ENCODE results near the gene MEAF6. TPM values are rescaled to one million over a fixed set of nuclear protein-coding genes. Genes with fewer than 3 reads are reported as not detected.

The MEAF6 gene
- total and polyA plus RNA-seq, 2 of the 8 experiments (the other 6 are each of a cell fraction or from before 2014, with no cell fraction given) = 23.0 to 38.8 TPM

- Histone ChIP-seq H3K27ac (ENCODE audit: low read depth, low read length) (no peak overlapping the region), H3K4ac (replicated peaks; ENCODE audit: insufficient read length, low read depth, low read length) (no peak overlapping the region), H3K9me3 (ENCODE audit: insufficient read depth in 2 of 2, low read depth in 1 of 2, low read length in 1 of 2) (no peaks in the 10 kb centered on the region), H2BK120ac (replicated peaks; ENCODE audit: low read depth, low read length) (no peak overlapping the region), H3K56ac (replicated peaks; ENCODE audit: insufficient read length, low read depth, low read length) (no peak overlapping the region), H3K18ac (ENCODE audit: extremely low read depth, low read length) (no peak overlapping the region), H2AK5ac (ENCODE audit: low read depth, low read length) (no peak overlapping the region), H4K20me1 (replicated peaks in 1 of 2; ENCODE audit: control insufficient read depth in 1 of 2, insufficient read depth in 2 of 2, low read length in 2 of 2) (no peaks in the 10 kb centered on the region), H2AFZ (ENCODE audit: low read length) (no peak overlapping the region), H2BK5ac (ENCODE audit: low read depth, low read length) (no peak overlapping the region), H3K23ac (ENCODE audit: insufficient read length) (no peak overlapping the region), H4K5ac (ENCODE audit: insufficient read length, low read depth, low read length) (no peak overlapping the region), H3K4me2 (ENCODE audit: insufficient read depth in 1 of 2, low read depth in 2 of 2, low read length in 2 of 2) (no peak overlapping the region), H3K14ac (ENCODE audit: insufficient read length) (no peak overlapping the region), H3K23me2 (ENCODE audit: low read depth, low read length) (no peaks in the 10 kb centered on the region), H2BK20ac (ENCODE audit: low read length) (no peak overlapping the region), H4K8ac (ENCODE audit: extremely low read depth, insufficient read depth, low read length) (no peak overlapping the region), H3K36me3 (ENCODE audit: control insufficient read depth in 2 of 4, insufficient read depth in 4 of 4, low read length in 3 of 4) (no peaks in the 10 kb centered on the region), H2BK15ac (ENCODE audit: low read length) (no peak overlapping the region), H3K4me3 (ENCODE audit: extremely low read depth in 1 of 4, insufficient read depth in 2 of 4, low read depth in 3 of 4, low read length in 4 of 4) (no peak overlapping the region), H3K79me2 (ENCODE audit: control insufficient read depth in 1 of 2, insufficient read depth in 2 of 2, low read length in 2 of 2) (no peaks in the 10 kb centered on the region), H2BK12ac (ENCODE audit: low read depth, low read length) (no peak overlapping the region), H3K79me1 (ENCODE audit: low read depth, low read length) (no peaks in the 10 kb centered on the region), H3K4me1 (replicated peaks in 1 of 4; ENCODE audit: control insufficient read depth in 3 of 4, insufficient read depth in 4 of 4, low read length in 3 of 4) (0 out of 7 replicates have a peak, but pooled peaks cover 0 to 2% (median 0%) of the 10 kb centered on the region in 4 experiments), H3K9ac (replicated peaks in 1 of 4; ENCODE audit: extremely low read depth in 1 of 4, low read depth in 3 of 4, low read length in 3 of 4) (no peak overlapping the region), H4K91ac (replicated peaks; ENCODE audit: insufficient read length, low read length) (no peak overlapping the region), H3K27me3 (replicated peaks in 1 of 4; ENCODE audit: control insufficient read depth in 3 of 4, extremely low read depth in 1 of 4, insufficient read depth in 3 of 4, low read length in 3 of 4) (no peaks in the 10 kb centered on the region)
- DNase-seq (ENCODE audit: low read depth in 1 of 2, low spot score in 2 of 2) (no peak), FAIRE-seq (no peak)
- TF ChIP-seq CBX5 (IDR thresholded peaks at IDR 0.05; ENCODE audit: low read depth, low read length) (no peak), RAD21 (IDR thresholded peaks at IDR 0.05 in 1 of 2, conservative IDR thresholded peaks at IDR 0.05 in 1 of 2; ENCODE audit: low read depth in 2 of 2, low read length in 2 of 2) (peak; percentile 28 to 31)
- TF ChIP-seq, protein P1, sequence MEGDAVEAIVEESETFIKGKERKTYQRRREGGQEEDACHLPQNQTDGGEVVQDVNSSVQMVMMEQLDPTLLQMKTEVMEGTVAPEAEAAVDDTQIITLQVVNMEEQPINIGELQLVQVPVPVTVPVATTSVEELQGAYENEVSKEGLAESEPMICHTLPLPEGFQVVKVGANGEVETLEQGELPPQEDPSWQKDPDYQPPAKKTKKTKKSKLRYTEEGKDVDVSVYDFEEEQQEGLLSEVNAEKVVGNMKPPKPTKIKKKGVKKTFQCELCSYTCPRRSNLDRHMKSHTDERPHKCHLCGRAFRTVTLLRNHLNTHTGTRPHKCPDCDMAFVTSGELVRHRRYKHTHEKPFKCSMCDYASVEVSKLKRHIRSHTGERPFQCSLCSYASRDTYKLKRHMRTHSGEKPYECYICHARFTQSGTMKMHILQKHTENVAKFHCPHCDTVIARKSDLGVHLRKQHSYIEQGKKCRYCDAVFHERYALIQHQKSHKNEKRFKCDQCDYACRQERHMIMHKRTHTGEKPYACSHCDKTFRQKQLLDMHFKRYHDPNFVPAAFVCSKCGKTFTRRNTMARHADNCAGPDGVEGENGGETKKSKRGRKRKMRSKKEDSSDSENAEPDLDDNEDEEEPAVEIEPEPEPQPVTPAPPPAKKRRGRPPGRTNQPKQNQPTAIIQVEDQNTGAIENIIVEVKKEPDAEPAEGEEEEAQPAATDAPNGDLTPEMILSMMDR (IDR thresholded peaks at IDR 0.05; ENCODE audit: control extremely low read depth in 1 of 3, insufficient read depth in 1 of 3, low read depth in 1 of 3, low read length in 3 of 3) = peak in 2 of 3 experiments; percentile 16 to 38; a peak in 2 of 4 replicates
- ChIA-PET CTCF (ENCODE audit: partially characterized antibody) (interaction anchor here (0.6 to 15.0 kb wide), 9 partner anchors 10 to 916 kb away, joined by 3 to 382 read pairs (median 6); partner anchors contain the start of gene ZC3H12A), POLR2A (ENCODE audit: partially characterized antibody) (interaction anchor here (1.0 to 1.3 kb wide), 3 partner anchors 15 to 56 kb away, joined by 3 to 4 read pairs (median 3); partner anchors contain the start of gene MEAF6)
- WGBS, 2 experiments (ENCODE audit: extremely low coverage in 1 of 2, insufficient coverage in 1 of 2, insufficient read length in 1 of 2, insufficient replicate concordance in 2 of 2, low coverage in 1 of 2, low lambda C conversion rate in 2 of 2, missing lambda C conversion rate in 1 of 2) = 77% methylated on average over 3 of the region's 3 CpGs; no CpG with 5 or more reads in 1 of the 2 experiments
Measured at GRCh38 chr1:37458551-37458950, 56.0 kb downstream of the MEAF6 start.
